GM19238 (cell line): ENCODE data around the gene INPP5D.
"Not testable (repeated sequence)": the region's sequence is repeated elsewhere in the genome, so short reads cannot be mapped to it uniquely, and the experiment has no call there.

Experiments
- DNase-seq: peaks from one replicate; pipeline ENCODE4 v3.0.0; 2011; ENCODE audit warnings: low spot score; ENCODE audit not compliant: insufficient read length

The INPP5D gene

DNA sequence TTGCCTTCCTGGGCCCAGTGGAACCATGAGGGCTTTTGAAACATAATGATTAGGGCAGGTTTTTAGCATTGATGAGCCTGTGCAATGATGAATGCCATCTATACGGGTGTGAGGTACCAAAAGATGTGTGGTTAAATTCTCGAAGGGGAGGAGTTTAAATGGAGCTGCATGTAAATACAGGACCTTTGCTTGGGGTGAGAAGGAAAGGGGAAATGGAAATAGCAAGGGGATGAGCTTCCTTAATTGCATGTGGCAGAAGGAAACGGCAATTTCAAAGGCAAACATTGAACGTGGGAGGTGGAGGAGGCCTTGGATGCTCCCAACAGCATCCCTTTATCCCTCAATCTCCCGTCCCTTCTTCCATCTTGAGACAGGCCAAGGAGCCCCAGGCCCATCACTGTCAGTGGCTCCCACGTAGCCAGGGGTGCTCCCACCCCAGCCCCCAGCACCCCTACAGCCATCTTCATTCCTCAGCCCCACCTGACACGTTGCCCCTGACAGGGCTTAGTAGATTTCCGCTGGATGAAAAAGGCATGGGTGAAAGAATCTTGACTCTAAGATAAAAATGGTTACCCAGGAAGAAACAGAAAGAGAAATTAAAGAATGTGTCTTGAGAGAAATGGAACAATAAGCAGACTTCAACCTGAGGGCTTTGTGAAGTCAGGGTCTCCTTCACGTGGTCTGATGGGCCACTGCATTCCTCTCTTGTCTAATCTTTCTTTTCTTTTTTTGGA is 32.5 kb downstream of the INPP5D start:
- no peak for DNase-seq

DNA sequence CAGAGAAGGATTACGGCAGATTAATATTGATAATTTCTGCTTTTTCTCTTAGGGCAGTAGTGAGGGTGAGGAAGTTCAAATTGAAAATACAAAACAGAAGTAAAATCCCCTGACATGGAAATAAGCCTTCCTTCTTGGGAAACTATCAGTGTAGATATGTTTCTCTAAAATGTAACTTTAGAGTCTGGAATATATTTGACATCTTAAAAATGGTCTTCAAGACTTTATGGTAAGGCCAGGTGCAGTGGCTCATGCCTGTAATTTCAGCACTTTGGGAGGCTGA is 33.0 kb downstream of the INPP5D start:
- DNase-seq = no peak

DNA sequence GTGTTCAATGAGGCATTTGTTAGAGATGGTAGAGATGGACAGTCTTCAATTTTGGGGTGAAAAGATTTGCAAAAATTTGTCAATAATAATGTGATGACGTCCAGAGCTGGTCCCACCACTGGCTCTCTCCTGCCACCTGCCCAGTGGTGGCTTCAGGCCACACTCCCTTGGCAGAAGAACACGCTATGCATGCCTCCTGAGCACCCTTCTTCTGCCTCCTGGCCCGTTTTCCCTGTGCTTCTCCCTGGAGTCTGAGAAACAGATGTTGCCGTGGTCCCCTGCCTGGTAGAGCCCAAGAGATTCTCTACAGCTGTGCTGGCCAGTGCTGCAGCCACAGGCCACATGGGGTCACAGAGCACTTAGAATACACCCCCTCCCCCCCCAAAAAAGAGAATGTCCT is 33.6 kb downstream of the INPP5D start:
- DNase-seq = no peak

DNA sequence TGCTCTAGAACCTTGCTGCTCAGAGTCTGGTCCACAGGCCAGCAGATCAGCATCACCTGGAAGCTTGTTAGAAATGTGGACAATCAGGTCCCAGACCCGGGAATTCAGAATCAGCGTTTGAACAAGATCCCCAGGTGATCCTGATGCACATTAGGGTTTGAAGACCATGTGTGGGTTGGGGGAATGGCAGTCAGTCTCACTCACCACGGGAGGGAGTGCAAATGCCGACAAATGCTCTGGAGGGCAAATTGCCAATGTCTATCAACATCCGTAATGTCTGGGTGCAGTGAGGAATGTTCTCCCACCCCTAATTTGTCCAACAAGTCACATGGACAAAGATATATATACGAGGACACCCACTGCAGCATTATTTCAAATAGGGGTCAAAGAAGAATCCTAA is 34.5 kb downstream of the INPP5D start:
- DNase-seq = no peak

DNA sequence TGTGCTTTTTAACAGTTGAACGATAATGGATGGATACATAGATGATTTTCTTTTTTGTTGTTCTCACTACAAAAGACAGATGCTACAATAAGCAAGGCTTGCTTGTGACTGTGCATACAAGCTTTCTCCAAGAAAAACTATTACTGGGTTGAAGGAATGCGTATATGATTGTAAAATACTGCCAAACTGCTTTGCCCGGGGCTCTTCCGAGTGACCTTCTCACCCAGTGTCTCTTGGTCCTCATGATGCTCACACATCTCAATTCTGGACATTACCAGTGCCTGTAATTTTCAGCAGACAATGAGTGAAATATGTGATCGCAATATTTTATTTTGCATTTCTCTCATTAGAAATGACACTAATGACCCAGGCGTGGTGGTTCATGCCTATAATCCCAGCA is 35.9 kb downstream of the INPP5D start:
- DNase-seq = no peak

DNA sequence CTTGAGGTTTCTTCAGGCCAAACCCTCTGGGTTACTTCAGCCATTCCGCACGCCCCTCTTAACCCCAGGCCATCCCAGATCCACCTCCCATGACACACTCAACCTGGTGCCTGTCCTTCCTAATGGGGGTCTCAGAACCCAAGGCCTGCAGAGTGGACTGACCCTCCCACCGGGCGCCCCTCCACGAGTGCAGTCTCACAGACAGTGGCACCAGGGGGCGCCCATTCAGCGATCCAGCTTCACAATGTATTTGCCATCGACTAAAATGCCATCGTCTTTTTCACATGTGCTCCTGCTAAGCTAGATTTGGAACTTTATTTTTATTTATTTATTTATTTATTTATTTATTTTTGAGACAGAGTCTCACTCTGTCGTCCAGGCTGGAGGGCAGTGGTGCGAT is 38.5 kb downstream of the INPP5D start:
- no peak for DNase-seq

DNA sequence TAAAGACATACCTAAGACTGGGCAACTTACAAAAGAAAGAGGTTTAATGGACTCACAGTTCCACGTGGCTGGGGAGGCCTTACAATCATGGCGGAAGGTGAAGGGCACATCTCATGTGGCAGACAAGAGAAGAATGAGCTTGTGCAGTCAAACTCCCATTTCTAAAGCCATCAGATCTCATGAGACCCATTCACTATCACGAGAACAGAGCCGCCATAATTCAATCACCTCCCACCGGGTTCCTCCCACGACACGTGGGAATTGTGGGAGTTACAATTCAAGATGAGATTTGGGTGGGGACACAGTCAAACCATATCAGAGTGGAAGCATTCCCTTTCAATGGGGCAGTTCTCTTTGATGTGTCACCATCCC is 39.7 kb downstream of the INPP5D start:
- DNase-seq = not testable (repeated sequence)

DNA sequence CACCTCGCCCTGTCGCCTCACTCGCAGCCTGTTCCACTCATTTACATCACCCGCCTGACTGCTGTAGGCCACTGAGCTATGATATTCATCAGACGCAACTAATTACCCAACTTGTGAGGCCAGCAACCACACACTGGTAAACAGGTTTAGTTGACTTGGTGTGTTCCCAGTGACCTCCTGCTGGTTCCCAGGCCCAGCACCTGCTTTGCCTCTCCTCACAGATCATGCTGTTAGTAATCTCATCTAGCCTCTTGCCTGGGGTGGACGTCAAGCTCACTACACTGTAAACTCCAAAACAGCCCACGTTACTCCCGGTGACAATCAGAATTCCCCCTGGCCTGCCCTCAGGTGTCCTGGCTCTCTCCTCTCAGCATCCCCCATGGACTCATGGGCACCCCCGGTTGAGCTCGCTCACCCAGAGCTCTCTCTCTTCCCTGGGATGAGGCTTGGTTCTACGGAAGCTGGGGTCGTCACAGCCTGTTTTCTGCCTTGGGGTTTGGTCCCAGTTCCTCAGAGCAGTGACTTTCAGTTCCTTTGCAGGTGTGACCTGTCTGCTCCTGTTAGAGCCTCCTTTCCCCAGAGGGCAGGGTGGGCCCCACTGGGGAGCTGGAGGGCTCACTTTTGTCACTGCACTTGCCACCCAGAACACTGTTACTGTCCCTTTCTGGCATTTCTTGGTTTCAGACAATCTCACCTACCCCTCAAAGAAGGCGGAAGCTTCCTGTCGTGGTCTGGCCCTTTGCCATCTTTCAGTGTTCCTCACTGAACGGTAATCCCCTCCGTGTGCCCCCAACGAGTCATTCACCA is 40.3 kb downstream of the INPP5D start:
- DNase-seq = peak; percentile 78

DNA sequence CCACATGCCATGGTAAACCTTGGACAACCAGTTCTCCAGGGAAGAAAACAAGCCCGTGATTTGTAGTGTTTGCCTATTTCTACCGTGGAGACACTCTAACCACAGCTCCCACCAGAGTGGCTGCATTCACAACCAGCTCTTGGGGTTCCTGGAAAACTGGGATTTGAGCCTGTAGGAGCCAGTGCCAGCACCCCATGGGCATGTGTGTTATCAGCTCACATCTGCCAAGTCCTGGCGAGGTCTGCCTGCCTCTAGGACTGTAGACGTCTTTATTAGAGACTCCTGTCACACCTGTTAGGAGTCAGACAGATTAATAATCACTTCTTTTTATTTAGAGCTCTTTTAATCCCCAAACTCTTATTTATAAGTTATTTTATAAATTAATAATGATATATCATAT is 41.0 kb downstream of the INPP5D start:
- no peak for DNase-seq

DNA sequence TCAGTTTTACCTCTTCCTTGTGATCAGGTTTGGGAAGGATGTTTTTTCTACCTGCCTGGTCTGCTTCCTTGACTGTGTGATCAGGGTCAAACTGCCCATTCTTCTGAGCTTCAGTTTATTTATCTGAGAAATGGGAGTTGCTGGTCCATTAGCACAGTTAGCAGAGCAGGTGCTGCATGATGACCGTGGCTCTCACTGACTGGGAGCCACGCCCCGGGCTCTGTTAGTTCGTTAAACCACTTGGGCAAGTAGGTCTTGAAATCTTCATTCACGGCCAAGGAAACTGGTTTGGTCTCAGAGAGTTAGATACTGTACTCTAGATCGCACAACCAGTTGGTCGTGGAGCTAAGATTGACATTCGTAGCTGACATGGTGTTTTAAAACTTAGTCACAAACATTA is 41.7 kb downstream of the INPP5D start:
- DNase-seq = no peak

DNA sequence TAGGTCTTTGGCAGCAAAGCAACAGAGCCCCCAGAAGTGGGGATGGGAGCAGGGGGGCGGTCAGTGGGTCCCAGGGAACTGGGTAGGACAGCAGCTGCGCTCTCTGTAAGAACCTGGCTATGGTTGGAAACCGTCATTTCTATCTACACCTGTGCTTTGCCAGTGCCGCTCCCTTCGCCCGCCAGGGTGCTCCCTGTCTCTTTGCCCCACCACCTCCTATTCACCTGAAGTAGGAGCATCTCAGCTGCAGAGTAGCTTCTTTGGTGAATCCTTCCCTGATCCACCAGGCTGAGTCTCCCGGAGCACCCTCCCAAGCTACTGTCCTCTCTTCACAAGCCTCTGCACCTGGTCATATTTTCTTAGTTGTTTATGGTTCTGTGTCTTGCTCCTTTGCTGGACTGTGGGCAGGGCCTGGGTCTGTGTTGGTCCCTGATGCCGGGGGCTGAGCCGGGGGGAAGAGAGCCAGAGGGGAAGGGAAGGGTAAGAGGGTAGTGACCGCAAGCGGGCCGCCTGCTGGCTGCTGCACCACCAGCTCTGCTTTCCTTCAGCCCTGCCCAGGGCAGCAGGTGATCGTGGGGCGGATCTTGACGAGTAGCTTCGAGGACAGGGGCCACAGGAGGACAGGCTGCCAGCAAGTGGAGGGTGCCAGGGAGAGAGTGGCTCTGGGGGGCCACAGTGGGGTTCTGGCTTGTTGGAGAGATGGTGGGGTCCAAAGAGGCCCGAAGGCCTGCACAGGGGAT is 45.2 kb downstream of the INPP5D start:
- no peak for DNase-seq

DNA sequence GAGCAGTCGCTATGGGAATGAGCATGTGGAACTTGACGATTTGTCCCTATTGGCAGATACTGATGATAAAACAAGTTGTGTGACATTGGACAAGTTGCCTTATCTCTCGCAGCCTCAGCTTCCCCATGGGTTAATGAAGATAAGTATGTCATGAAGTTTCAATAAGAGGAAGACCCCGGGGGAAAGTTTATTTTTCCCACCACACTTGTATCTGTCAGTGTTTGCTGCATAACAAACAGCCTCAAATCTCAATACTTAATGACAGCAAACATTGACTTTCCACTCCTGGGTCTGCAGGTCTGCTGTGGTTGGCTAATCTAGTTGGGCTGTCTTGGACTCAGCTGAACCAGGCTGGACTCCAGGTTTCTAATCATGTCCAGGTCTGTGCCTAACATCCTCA is 45.8 kb downstream of the INPP5D start:
- DNase-seq = no peak

DNA sequence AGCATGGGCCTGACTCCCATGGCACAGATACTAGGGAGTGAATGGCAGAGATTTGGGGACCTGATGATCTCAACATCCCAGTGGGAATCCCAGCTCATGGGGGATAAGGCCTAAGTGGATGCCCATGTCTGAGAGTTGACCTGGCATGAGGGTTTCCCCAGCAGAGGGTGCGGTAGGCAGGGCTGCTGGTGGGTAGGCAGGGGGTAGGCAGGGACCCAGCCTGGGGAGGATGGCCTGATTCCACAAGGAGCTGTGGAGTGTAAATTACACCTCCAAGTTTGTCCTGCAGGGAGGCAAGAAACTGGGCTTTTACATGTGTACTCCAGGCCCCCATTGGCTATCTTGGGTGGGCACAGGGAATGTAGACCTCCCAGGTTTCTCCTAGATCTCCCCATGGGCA is 46.9 kb downstream of the INPP5D start:
- DNase-seq = no peak

DNA sequence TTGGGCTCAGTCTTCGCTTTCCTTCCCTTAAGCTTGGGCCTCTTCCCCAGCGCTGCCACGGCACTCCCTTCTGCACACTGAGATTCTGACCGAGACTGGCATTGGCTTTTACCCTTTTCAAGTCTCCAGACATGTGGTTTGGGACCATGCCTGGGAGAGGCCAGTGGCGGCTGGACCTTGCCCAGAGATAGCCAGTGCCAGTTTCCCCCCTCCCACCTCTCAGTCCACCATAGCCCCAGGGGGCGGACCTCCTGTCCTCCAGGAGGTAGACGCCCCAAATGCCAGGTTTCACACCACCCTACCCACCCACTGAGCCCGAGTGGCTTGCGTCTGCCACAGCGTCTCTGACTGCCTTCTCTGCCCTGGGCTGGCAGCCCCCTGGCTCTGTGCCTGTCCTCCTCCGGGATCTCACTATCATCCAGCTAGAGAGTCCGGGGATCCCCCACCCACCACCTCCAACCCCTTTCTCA is 47.7 kb downstream of the INPP5D start:
- DNase-seq = no peak

DNA sequence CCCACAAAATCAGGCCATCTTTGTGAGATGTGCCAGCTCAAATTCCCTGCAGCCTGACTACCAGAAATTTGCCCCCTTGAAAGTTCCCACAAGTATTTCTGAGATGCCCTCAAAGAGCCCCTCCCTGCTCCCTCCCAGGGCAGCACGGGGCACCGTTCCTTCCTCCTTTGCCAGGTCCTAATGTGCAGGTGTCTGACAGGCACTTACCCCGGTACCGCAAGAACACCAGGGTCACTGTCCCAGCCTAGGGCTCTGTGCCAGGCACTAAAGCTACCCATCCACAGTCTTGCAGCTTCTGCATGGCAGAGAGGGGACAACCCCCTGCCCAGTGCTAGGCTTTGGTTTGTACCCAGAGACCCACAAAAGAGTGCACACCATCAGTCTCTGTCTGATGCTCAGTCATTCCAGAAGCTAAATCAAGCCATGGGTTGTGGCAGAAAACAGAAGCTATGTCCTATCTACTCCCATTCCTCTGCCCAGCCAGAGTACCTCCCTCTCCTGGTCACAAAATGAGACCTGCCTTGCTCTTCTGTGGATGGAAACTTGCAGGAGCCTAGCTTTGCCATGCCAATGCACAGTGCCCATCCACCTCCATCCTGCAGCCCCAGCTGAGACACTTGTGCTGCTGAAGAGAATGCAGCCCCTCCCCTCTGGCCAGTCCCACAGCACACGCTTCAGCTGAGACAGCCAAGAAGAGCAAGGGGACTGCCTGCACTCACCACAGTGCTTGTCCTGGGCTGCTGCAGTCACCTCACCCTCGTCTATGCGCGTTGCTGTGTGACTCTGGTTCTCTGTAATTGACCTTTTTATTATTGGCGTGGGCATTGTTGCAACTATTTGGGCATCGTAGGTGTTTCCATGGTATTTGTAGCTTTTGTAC is 48.7 kb downstream of the INPP5D start:
- no peak for DNase-seq

DNA sequence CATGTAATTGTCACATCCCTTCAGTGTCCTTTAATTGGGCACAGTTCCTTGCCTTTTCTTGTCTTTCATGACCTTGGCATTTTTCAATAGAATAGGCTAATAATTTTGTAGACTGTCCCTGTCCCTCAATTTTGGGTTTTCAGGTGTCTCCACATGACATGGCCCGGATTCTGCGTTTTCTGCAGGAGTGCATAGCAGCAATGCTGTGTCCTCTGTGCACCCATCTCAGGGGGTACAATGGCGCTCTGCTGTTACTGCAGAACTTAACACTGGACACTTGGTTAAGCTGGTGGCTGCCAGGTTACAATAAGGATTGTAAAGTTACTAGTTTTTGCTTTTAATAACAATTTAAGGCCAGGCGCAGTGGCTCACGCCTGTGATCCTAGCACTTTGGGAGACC is 51.3 kb downstream of the INPP5D start:
- DNase-seq = no peak

DNA sequence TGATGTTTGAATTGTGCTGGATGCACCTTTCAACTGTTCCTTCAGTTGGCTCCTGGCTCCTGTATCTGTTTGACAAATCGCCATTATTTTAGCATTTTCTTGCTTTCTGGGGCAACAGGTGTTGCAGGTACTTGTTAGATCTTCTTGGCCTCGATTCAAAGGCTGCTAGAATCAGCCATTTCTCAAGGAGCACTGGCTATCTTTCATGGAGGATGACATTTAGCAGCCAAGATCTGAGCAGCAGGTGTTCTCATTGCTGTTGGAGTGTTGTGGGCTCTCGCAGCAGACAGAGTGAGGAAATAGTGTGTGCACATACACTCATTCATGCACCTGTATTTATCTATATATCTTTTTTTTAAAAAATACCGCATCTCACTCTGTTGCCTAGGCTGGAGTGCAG is 52.2 kb downstream of the INPP5D start:
- DNase-seq = no peak

DNA sequence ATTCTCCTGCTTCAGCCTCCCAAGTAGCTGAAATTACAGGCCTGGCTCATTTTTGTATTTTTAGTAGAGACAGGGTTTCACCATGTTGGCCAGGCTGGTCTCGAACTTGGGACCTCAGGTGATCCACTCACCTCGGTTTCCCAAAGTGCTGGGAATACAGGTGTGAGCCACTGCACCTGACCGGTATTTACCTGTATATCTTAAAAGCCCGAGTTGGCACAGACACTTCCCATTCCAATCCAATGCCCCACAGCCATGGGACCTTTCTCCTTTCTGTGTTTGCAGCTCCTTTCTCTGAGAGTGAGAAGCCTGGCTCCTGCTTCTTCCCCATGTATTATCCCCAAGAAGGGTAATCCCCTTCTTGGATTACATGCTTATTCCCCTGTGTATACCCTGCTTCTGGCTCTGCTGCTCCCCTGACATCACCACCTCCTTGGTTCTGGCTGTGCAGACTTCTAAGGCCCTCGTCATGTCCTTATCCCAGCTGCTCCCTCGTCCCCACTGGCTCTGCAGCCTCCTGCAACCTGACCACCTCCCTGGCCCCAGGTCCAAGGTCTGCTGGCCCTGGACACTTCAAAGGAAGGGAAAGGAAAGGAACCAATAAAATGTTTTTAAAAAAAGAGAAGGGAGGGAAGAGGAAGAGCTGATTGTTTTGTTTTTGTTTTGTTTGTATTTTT is 52.8 kb downstream of the INPP5D start:
- no peak for DNase-seq

DNA sequence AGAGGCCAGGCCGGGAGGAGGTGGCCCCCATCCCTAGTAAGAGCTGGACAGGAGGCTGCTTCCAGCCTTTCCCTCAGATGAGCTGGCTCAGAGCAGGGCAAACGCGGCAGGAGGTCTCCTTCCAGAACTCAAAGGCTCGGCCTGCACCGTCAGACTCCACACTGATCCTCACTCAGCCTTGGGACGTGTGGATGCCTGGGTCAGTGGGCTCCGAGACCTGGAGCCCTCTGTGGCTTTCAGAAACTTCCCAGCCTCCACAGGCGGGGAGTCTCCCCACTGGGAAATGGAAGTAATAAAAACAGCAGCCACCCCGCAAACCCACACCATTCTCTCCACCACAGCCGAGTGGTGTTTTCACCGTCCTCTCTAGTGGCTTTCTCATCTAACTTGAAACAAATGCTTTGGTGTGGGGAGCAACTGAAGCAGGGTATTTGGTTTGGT is 54.3 kb downstream of the INPP5D start:
- no peak for DNase-seq

DNA sequence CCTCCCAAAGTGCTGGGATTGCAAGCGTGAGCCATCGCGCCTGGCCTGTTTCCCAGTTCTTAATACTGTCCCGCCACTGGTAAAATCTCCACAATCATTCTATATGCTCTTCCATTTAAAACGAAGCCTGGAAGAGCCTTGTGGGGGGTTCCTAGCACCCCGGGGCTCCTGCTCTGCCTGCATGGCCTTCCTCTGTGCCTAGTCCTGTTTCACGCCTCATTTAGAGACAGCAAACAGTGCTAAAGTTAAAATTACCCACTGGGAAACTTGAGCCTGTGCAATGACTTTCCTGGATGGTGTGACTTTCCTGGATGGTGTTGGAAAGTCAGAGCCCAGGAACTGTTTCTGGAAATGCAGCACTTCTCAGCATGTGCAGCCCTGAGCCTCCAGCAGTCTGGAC is 55.0 kb downstream of the INPP5D start:
- no peak for DNase-seq

DNA sequence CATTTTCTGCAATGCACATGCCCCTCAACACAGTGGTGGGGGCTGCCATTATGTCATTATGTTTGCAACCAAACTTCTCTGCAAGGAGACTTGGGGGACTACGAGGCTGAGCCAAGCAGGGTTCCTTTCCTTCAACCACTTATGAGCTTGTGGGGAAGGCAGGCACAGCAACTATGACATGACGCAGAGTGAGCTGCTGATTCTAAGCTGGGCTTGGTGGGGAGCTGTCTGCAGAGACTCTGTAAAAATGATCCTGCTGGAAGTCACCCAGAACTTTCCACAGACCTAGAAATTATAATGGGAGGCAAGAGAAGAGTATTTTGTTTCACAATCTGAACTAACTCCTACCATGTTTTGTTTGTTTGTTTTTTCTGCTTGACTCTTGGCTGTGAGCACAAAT is 55.6 kb downstream of the INPP5D start:
- no peak for DNase-seq
